ENCODE data around the gene MOB3A.

DNA sequence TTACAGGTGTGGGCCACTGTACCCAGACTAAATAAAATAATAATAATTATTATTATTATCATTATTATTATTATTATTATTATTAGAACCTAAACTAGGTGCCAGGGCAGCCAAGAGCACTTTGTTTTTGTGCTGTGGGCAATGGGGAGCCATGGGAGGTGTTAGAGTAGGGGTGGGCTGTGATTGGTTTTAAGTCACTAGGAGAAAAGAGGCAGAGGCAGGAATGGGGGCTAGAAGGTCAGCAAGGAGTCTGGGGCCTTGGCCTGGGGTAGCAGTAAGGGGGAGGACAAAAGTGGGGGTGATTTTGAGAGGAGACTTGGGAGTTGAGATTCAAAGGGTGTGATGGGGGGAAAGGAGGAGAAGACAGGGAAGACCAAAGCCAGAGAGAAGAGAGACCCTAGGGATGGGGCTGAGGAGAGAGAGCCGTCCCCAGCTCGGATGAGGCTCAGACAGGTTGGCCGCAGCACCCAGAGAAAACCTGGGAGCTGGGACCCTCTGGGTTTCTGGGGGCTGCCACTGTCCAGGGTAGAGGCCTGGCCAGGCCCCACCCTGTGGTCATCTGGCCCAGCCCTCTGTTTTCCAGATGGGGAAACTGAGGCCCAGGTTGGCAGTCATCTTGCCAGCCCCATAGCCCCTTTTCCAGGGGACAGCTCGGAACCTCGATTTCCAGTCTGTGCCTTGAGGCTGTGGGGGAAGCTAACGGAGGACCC is 62.9 kb downstream of the MOB3A start:
- TF ChIP-seq POLR2AphosphoS5 (IDR thresholded peaks at IDR 0.05; ENCODE audit: low read depth, low read length) = no peak
- TF ChIP-seq TAF1 (IDR thresholded peaks at IDR 0.05; ENCODE audit: borderline replicate concordance, low read depth, low read length) = no peak

Measured in GM12892 (cell line).